Suppressor macrophage treated with lipopolysaccharide for 1 hour (primary cell): ENCODE measurements around the gene MED1.
A peak's percentile ranks its signal among the peaks of the same experiment; 100 is the strongest.
"Not testable (repeated sequence)": the region's sequence is repeated elsewhere in the genome, so short reads cannot be mapped to it uniquely, and the experiment has no call there.

Source experiments
- DNase-seq, 3 donors: peaks; one replicate each; pipeline ENCODE4 v3.0.0-alpha.2; 2020 to 2022

Gene MED1

DNA sequence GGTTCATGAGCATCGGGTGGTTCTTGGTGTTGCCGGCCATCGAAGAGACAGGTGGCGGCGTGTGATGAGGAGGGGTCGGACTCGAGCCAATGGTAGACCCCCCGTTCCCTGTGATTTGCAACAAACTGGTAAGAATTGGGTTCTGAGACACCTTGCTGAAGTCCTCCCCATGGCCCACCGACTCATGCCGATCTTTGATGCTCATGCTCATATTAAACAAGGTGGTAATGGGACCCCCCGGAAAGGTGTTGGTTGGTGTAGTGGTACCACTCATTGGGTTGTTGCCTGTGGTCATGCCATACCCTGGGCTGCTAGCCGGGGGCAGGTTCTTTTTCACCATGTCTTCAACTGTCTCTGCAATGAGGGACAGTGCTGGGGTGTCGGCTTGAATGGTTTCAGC, 40.8 kb downstream of the MED1 start:
- no peak for DNase-seq

DNA sequence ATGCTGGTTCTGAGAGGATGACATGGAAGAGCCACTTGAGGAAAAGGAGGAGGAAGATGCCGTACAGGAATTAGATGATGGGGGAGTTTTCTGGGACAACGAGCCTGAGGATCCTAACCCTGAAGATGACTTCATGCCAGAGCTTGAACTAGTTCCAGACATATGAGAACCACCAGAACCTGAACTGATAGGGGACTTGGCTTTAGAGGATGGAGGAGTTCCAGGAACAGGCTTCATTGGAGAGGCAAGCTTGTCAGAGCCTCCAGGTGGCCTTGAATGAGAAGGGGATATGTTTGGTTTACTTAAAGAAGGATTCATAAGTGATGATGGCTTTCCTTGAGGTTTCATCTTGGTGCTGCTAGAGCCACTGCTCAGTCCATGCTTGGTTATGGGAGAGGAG, 42.7 kb downstream of the MED1 start:
- no peak for DNase-seq

DNA sequence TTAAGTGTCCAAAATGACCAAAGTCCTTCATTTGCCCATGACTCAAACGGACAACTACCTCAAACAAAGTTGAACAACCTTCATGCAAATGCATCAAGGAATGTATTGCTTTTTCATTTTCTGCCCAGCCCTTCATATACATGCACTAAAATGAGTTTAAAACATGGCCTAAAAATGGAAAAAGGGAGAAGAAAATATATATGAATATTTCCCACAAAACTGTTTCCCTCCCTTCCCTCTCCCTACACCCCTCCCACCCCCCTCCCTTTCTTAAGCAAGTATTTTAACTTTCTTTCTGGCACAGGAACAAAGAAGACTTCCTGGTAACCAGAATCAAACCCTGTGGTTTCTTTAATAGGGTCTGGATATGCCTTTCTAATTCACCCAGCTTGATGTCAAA, 44.1 kb downstream of the MED1 start:
- no peak for DNase-seq

DNA sequence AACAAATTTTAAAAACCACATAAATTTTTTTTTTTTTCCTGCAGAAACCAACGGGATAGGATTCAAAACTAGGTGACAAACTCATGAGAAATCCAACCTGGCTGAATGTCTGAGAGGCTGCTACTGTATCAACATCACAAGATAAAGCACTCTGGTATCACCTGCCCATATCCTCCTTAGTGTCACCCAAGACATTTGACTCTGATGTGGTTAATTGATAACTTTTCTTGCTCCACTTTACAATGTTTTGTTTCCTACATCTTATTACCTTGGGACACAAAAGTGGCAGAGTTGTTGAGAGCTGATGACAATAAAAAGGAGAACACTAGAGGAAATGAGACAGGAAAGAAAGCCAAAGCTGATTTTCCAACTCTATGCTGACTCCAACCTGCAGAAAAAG, 45.6 kb downstream of the MED1 start:
- DNase-seq, result no peak

DNA sequence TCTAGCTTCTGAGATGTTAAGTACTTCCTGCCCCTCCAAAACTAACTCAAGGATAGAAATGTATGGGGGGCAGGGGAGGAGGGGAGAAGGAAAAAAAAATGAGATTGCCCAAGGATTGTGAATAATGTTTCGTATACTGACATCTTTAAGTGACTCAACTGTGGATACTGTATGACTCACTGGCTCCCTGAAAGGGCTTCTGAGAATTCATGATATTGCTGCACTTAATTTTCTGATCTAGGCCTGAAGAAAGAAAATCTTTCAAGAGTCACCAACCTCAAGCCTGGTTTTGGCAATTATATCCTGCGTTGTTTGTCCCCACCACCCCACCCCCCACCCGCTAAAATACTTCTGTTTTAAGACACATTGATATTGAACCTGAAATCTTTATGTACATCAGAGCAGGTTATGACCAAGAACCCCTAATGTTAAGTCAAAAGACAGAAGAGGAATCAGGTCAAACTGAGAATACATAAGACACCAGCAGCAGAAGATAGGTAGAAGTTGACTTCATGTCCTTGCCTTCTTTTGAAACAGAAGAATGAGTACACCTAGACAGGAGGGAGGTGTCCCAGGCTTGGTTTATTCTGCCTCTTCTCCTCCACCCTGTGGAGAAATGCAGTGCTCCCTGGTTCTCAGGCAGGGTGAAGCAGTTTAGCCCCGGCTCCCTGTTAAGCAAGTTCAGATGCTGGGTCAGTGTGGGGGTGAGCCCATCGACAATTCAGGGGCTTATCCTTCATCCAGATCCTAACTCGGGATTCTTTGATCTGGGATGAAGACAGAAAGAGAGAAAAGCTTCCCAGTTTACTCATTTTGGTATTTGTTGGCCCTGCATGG, 46.3 kb downstream of the MED1 start:
- peak; percentile 60 to 88 (median 79) for DNase-seq

DNA sequence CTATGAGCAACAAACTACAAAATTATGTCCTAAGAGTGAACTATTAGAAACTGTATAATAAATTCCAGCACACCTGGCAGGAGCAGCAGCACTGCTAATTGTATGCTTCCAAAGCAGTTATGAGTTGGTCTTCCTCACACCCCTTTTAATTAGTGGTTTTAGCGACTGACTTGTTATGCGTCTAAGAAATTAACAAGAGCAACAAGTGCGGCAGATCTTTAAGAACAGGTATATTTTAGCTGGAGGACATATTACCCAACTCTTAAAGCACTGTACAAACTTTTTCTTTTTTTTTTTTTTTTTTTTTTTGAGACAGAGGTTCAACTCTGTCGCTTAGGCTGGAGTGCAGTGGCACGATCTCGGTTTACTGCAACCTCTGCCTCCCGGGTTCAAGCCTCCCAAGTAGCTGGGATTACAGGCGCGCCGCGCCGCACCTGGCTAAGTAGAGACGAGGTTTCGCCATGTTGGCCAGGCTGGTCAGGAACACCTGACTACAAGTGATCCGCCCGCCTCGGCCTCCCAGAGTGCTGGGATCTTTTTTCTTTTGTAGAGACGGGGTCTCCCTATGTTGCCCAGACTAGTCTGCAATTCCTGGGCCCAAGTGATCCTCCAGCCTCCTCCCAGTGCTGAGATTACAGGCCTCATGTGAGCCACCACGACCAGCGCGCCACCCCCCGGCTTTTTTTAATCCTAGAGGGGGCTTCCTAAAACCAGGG, 48.0 kb downstream of the MED1 start:
- DNase-seq, result no peak

DNA sequence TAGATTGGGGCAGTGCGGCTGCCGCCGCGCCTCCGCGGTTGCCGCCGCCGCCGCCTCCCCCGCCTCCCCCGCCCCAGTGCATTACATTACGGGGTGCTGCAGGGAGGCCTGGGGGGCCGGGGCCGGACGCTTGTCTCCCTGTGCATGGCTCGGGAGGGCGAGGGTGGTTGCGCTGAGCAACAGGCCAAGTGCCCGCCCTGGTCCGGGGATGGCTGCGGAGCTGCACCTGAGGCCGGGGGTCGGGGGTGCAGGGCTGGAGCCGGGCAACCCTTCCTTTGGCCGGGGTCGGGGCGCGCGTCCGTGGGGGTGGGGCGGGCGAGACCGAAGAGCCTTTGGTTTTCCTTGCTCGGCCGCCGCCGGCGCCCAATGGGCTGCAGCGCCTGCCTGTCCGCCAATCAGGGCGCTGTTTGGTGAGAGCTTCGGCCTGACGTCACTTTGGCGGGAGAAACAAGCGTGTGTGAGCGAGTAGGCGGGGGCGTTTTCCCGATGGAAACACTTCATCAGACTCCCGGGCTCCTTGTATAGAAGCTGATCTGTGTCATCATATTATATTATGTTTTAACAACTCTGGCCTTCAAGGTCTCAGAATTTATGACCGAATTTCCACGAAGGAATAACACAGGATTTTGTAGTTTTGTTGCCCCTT, 48.7 kb downstream of the MED1 start:
- peak; percentile 96 to 97 (median 96) for DNase-seq

DNA sequence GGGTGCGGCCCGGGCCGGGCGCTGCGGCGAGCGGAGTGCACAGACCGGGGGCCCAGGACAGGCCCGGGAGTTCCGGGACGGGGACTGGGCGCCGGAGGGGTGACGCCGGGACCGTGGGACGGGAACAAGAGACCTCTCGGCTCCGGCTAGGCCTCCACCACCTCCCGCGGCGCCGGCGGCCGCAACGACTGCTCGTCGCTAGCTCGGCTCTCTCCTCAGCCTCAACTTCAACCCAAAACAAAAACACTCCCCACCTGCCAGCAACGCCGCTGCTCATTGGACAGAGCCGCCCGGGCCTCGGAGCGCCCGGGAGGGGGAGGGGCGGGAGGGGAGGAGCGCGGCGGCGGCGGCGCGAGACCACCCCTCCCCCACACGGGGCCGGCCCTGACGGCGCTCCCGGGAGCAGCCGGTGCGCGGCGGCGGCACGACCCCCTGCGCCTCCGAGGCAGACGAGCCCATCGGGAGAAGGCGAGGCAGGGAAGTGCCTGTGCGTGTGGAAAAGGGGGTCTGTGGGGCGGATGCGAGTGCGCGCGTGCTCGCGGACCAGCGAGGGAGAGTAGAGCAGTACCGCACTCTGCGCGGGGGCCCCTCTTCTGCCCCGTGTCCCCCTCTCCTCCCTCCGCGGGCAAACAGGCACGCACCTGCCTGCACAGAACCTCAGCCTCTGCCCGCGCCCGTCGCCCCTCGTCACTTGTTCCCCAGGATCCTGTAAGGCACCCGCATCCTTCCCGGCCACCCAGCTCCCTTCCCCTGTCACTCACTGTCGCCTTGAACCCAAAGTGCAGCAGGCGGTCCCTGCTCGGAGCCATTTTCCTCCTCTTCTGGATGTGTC, 49.4 kb downstream of the MED1 start, which contains the start of gene FBXL20:
Gene FBXL20 (minus strand): TSS at position 215 of the 832 bp plus-strand sequence. CDS start 224 bp downstream, outside the sequence.
- peak; percentile 92 to 98 (median 97) for DNase-seq

DNA sequence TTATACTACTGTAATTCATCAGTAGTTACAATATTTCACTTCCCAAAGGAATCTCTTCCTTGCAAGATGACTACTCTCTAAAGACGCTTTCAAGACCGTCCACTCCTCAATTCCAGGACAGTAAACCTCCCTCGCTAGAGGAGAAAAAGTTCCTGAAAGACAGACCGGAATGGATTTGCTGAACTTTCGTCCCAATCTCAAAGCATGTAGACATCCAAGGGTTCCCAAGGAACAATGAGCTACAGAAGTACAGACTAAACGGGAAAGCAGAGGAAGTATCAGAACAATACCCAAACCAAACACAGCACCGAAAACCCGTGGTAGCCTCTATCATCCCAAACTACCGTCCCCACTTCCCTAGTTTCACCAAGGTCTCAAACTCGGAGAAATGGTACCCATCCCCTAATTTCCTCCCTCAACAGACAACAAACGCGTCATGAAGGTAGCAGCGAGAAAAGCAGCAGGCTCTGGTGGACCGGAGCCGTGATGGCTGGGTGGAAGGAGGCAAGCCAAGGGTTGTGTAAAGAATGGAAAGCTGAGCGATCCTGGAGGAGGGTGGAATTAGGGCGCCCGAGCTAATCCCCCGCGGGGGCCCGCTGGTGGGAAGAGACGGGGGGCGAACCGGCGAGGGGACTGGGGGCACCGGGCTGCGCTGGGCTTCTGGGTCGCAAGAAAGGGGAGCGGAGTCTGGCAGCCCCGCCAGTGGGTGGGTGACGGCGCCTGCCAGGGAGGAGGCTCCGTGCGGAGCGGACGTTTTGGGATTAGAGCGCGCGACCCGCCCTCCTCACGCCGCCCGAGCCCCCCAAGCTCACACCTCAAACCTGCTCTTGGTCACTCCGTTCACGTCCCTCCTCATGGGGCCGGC, 50.3 kb downstream of the MED1 start:
- peak in 2 of 3 donors; percentile 12 to 17 for DNase-seq

DNA sequence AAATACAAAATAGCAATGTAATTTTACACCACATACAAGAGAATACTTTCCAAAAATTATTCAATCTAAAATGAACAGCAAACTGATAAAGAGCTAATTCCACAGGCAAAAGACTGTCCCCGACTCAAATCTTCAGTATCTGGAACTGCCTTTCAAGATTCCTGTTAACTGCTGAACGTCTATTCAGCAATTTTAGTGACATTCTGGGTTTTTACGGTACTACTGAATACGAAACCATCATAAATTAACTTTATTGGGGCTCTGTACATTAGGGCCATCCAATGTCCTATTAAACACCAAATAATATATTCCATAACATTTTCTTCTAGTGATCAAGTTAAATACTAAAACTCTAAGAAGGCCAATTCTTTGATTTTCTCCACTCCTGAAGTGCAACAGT, 51.3 kb downstream of the MED1 start:
- no peak for DNase-seq

DNA sequence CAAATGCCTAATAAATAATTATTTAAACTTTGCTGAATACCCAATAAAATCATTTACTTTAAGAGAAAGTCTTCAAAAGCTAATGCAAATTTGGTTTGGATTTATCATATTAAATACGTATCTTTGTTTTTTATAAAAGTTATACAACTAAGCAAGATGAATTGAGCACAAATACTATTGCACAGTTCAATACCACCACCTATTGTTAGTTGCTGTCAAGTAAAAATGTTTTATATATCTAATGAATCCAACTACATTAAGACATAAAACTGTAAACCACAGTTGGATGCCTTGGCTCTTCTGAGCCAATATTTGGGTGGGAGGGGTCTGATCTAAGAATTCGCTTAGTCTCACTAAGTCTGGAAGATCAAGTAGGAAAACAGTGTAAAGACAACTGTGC, 57.3 kb downstream of the MED1 start:
- peak; percentile 3 to 32 (median 22) for DNase-seq

DNA sequence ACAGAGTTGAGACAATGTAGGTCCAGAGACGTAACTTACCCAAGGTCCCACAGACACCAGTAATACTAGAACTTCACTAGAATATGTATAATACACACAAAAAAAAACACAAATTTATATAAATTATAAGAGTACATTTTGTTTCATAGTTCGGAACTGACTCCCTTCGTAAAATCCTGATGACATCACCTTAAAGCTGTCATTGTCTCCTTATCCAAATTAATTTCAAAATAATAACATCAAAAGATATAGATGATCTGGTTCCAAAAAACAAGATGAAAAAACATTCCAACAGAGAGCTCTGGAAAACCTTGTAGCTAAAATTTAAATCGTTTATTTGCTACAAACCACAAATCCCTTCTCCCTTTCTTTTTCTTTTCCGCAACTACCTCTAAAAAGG, 59.6 kb downstream of the MED1 start:
- DNase-seq, result no peak

DNA sequence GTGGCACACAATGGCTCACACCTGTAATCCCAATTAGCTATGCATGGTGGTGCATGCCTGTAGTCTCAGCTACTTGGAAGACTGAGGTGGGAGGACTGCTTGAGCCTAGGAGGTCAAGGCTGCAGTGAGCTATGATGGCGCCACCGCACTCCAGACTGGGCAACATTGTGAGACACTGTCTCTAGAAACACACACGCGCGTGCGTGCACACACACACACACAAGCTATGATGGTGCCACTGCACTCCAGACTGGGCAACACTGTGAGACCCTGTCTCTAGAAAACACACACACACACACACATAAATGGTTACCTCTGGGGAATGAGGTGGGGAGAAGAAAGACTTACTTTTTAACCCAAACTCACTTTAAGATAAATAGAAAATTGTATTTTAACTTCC, 66.0 kb downstream of the MED1 start:
- no peak for DNase-seq

DNA sequence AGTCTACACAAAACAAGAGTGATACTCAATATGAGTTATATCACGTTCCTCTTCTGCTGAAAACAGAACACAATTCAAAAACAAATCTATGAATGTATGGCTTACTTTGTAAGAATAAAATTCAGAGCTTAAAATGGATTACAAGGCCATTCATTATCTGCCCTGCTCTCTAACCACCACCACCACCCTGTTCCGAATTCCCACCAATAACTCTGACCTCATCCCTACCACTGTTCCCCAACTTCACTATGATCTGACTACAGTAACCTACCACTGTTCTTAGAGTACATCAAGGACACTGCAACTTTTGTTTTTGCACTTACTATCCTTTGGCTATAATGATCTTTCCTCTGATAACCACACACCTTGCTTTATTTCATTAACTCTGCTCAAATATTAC, 70.9 kb downstream of the MED1 start:
- DNase-seq, result no peak

DNA sequence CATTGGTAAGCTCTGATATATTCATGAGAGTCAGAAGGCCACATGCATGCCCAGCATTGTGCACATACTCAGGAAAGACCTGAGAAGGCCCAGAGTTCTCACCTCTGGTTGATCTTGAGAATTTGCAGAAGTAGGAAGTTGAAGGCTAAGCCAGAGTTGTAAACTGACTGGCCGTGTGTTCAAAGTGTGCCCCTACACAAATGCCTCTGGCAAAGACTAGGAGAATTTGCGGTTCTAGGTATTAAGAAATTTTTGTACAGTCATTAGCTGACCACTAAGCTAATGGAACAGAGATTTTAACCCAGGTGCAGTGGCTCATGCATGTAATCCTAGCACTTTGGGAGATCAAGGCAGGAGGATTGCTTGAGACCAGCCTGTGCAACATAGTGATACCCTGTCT, 74.6 kb downstream of the MED1 start:
- no peak for DNase-seq

DNA sequence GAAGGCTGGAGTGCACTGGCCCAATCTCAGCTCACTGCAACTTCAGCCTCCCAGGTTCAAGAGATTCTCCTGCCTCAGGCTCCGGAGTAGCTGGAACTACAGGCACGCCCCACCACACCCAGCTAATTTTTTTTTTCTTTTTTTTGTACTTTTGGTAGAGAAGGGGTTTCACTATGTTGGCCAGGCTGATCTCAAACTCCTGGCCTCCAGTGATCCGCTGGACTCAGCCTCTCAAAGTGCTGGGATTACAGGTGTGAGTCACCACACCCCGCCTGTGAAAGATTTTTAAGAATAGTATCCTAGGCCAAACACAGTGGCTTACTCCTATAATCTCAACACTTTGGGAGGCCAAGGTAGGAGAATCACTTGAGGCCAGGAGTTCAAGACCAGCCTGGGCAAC, 83.3 kb downstream of the MED1 start:
- DNase-seq, result not testable (repeated sequence)

DNA sequence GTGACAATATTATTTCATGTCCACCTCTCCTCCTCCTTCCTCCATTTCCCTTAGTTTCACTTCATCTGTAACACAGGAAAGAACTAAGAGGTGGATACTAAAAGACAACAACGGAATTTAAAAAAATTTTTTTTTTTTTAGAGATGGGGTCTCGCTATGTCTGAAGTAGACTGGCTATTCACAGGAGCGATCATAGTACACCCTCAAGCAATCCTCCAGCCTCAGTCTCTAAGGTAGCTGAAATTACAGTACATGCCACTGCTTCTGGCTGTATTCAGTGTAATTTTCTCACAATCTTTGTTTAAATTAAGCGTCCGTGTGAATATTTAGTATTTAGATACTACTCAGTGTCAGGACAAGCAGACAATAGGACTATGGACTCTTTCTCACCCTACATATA, 85.2 kb downstream of the MED1 start:
- DNase-seq, result no peak

DNA sequence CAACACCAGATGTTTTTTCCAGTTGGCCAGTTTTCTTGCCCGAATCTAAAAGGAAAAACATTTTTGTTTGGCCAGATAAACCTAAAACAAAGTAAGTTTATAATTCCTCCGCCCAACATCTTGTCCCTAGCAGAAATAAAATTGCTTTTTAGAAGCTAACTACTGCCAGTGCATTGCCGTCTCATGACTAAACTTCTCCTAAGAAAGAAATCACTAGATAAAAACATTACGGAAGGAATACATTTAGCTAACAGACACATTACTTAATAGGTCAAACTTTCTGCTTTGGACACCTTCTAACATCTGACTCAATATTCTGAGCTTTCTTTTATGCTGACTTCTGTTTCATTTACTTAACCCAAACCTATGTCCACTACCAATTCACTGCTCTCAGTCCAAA, 85.8 kb downstream of the MED1 start:
- peak; percentile 22 to 63 (median 56) for DNase-seq

DNA sequence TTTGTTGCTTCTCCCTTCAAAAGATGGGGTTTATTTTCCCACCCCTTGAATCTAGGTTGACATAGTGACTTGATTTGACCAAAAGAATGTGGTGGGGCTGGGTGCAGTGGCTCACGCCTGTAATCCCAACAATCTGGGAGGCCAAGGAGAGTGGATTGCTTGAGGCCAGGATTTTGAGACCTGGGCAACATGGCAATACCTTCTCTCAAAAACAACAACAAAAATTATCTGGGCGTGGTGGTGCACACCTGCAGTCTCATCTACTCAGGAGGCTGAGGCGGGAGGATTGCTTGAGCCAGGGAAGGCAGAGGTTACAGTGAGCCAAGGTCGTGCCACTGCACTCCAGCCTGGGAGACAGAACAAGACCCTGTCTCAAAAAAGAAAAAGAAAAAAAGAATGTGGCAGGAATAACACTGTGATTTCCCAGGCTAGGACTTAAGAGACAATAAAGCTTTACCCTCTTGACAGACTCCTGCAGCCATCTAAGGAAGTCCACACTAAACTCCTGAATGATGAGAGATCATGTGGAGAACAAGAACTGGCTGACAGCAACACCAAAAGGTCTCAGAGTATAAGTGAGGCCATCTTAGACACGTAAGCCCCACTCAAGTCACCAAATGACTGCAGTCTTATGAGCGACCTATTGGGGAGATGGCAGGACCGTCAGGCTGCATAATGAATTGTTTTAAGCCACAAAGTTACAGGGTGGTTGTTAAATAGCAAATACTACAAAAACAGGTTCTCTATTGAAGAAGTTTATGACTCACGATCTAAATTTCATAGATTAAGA, 86.6 kb downstream of the MED1 start:
- peak; percentile 47 to 59 (median 50) for DNase-seq

DNA sequence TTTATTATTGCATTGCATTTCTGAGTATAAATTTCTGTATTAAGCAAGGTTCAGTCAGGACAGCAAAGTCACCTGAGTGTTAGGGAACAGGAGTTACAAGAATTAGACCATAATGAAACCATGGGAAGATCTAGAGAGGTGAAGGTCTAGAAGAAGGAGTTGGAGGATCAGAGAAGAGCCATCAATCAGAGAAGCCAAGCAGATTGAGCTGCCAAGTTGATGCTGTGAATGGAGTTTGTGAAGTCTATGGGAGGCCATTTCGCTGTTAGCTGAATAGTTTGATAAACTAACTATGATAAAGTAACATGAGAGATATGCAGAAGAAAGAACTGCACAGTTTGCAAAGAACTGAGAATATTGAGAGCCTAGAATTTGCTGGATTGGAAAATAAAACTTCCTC, 90.0 kb downstream of the MED1 start:
- peak in 1 of 3 donors; percentile 10 for DNase-seq

DNA sequence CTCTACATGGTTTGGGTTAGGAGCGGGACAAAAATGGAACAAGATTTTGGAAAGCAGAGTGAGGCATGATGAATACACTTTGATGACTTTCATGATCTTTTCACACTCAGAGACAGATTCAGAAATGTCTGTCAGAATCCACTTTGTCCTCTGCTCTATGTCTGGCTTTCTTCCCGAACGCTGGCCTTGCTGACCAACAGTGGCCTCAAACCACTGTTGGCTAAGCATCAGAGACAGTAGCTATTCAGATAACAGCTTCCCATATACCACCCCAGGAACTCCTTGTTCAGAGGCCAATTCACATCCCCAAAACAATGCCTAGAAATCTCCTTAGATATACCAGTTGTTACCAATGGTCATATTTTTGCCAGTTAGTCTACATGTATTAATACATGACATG, 90.5 kb downstream of the MED1 start:
- DNase-seq, result no peak
